ENCODE results near the gene LRP8. TPM values are rescaled to one million over a fixed set of nuclear protein-coding genes. Genes with fewer than 3 reads are reported as not detected.

LRP8 gene
- total and polyA plus RNA-seq, 2 of the 13 experiments (the other 11 are each of a cell fraction or from before 2014, with no cell fraction given) = 17.3 to 17.4 TPM

GRCh38 chr1:53196485-53197290 lies 131.2 kb downstream of the LRP8 start, which contains the start of gene CPT2 (continued):
- TF ChIP-seq GMEB1 (CRISPR knock-in tag; IDR thresholded peaks at IDR 0.05; ENCODE audit: borderline replicate concordance) (no peak), HDAC2 (CRISPR knock-in tag; IDR thresholded peaks at IDR 0.05) (0 out of 2 replicates have a peak, but pooled peaks have one; percentile 1), MAZ (IDR thresholded peaks at IDR 0.05; ENCODE audit: borderline replicate concordance, low read depth, low read length) (peak; percentile 56; the same call in 1 of the 2 replicates), MAZ (CRISPR knock-in tag; IDR thresholded peaks at IDR 0.05; ENCODE audit: low read depth) (peak; percentile 56; the same call in 1 of the 2 replicates), NFIB (CRISPR knock-in tag; IDR thresholded peaks at IDR 0.05; ENCODE audit: borderline replicate concordance) (no peak), CBX2 (IDR thresholded peaks at IDR 0.05; ENCODE audit: low read depth, low read length) (no peak), CBX2 (CRISPR knock-in tag; IDR thresholded peaks at IDR 0.05; ENCODE audit: low read depth) (no peak), CBX1 (IDR thresholded peaks at IDR 0.05; ENCODE audit: low read depth) (no peak), PHF20 (CRISPR knock-in tag; IDR thresholded peaks at IDR 0.05) (peak; percentile 74), ZNF597 (CRISPR knock-in tag; IDR thresholded peaks at IDR 0.05) (no peak), ELF4 (CRISPR knock-in tag; IDR thresholded peaks at IDR 0.05; ENCODE audit: borderline replicate concordance) (0 out of 2 replicates have a peak, but pooled peaks have one; percentile 79), SNAPC4 (CRISPR knock-in tag; IDR thresholded peaks at IDR 0.05) (no peak), FOXO1 (CRISPR knock-in tag; IDR thresholded peaks at IDR 0.05) (no peak), ZSCAN25 (CRISPR knock-in tag; IDR thresholded peaks at IDR 0.05) (0 out of 2 replicates have a peak, but pooled peaks have one; percentile 18), ZNF549 (CRISPR knock-in tag; IDR thresholded peaks at IDR 0.05) (no peak)
